Subcutaneous adipose tissue (tissue), 4 donors: ENCODE results near the gene UBE2J1. TPM values are rescaled to one million over a fixed set of nuclear protein-coding genes. Genes with fewer than 3 reads are reported as not detected.

Experiments used
- CTCF ChIP-seq: fragments of 450-650 bp; IDR thresholded peaks from one replicate; pipeline ENCODE4 v1.5.1; 2016; ENCODE audit warnings: low read depth, mild to moderate bottlenecking, control low read depth, antibody characterized with exemption, moderate library complexity
- total RNA-seq, 4 donors: library from RNA; depleted of rRNA; stranded (reverse); fragments of >200 nt; gene quantifications; one replicate each; pipeline ENCODE4 v1.1.0, GENCODE V29; 2016

Gene UBE2J1
- total RNA-seq, 4 donors from 2014 or later = 20.9 to 48.3 (median 27.8) TPM

- no peak for TF ChIP-seq CTCF
Observed at GRCh38 chr6:89284963-89285735, 67.4 kb downstream of the UBE2J1 start.

DNA sequence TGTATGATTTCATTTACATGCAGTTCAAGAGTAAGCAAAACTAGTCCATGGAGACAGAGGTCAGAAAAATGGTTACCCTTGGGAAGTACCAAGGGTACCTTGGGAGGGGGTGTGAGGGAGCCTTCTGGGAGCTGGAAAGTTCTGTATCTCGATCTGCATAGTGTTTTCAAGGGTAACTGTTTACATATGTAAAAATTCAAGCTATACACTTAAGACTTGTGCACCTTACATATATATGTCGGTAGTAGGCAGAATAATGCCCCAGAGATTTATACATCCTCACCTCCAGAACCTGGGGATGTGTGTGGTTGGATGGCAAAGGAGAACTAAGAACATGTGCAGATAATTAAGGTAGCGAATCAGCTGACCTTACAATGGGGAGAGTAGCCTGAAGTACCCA is 68.4 kb downstream of the UBE2J1 start:
- TF ChIP-seq CTCF = no peak

DNA sequence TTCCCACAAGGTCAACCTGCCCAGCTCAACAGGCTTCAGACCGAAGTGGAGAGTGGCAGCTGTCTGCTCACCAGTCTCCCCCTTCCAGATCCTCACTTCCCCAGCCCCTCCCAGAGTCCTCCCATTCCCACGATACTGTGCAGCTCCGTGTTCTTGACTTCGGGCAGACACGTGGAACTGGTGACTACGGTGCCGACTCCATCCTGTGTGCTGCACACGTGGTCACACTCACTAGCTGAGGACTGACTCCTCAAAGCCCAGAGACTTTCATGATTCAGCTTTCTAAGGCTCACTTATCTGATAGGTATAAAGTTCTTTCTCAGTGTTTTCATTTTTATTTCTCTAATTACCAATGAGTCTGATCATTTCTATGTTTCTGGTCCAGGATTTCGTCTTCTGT is 69.8 kb downstream of the UBE2J1 start:
- TF ChIP-seq CTCF = no peak

- TF ChIP-seq CTCF = no peak
Observed at GRCh38 chr6:89281779-89282246, 70.7 kb downstream of the UBE2J1 start.

GRCh38 chr6:89278956-89279355 is 73.6 kb downstream of the UBE2J1 start:
- TF ChIP-seq CTCF = no peak

Other genes starting within 250 kb of the UBE2J1 start
- under 1 TPM in 1 of 4 donors, not detected in 3; 0.17 TPM for gene SRSF12, start 234.7 kb downstream of the UBE2J1 start, total RNA-seq
- 1 to 10 TPM; 4.0 to 6.8 (median 4.9) TPM for gene PM20D2, start 206.7 kb downstream of the UBE2J1 start, total RNA-seq
- not detected for gene GABRR1, start 135.4 kb downstream of the UBE2J1 start, total RNA-seq
- 1 to 10 TPM in 1 of 4 donors, under 1 TPM in 1, not detected in 2; 0.57 to 1.4 TPM for gene GABRR2, start 37.4 kb downstream of the UBE2J1 start, total RNA-seq
- gene RRAGD, start 59.6 kb upstream of the UBE2J1 start, total RNA-seq = 10 to 100 TPM; 31.6 to 55.9 (median 37.9) TPM
- gene ANKRD6, start 80.4 kb upstream of the UBE2J1 start, total RNA-seq = 10 to 100 TPM in 2 of 4 donors, 1 to 10 TPM in 2; 7.7 to 18.5 (median 11.9) TPM